DMS79 treated with DMSO at 0.1 percent for 48 hours (cell line): ENCODE data around the gene ODAD4.
A peak's percentile ranks its signal among the peaks of the same experiment; 100 is the strongest.

Experiments
- DNase-seq: peaks from one replicate; lab custom pipeline; 2025; lab: John Stamatoyannopoulos, UW

Gene ODAD4, protein sequence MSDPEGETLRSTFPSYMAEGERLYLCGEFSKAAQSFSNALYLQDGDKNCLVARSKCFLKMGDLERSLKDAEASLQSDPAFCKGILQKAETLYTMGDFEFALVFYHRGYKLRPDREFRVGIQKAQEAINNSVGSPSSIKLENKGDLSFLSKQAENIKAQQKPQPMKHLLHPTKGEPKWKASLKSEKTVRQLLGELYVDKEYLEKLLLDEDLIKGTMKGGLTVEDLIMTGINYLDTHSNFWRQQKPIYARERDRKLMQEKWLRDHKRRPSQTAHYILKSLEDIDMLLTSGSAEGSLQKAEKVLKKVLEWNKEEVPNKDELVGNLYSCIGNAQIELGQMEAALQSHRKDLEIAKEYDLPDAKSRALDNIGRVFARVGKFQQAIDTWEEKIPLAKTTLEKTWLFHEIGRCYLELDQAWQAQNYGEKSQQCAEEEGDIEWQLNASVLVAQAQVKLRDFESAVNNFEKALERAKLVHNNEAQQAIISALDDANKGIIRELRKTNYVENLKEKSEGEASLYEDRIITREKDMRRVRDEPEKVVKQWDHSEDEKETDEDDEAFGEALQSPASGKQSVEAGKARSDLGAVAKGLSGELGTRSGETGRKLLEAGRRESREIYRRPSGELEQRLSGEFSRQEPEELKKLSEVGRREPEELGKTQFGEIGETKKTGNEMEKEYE

DNA sequence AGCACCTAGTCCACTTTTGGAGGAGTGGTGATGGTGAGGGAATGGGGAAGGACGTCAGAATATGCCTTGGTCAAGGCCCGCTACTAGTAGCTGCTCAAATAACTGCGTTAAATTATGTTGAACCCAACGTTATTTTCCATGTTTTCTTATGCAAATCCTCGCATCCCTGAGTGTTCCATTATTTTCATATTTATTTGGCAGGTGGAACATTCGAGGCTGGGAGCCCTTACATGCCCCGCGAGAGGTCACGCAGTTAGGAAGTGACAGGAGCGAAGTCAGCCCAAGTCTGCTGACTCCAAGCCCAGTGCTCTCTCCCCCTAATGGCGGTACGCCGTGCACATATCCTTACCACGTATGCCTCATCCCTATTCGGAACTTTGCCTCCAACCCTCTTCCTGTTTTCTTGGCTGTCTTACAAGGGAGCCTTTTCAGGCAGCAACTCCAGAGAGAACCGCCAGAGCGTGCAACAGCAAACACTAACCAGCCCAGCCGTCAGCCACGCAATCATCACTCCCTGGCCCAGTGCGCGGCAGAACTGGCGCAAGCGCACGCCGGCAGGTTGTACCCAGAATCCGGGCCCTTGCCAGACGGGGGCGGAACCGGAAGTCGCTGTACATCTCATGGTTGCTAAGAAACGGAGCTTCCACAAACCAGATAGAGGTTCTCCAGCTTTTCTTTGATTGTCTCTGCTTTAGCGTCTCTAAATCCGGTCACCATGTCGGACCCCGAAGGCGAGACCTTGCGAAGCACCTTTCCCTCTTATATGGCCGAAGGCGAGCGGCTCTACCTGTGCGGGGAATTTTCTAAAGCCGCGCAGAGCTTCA is at the start of gene ODAD4:
Gene ODAD4, plus strand, starts transcription at position 609 of the 824 bp plus-strand sequence. Its CDS starts 107 bp downstream, at position 716.
- DNase-seq = peak; percentile 96

DNA sequence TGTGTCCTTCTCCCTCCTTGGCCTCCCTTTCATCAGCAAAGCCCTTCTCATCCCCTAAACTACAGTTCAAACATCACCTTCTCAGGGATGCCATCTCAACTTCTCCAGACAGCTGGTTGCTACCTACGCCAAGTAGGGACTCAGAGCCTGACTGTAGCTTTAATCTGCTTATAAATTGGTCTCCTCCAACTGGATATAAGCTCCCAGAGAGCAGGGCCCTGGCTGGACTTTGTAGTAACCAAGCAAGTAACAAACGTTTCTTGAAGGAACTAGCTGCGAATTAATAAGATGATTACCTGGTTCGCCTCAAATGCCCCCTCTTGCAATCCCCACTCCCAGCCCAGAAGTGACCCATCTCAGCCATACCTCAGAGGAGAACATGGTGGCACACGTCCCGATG is 47.7 kb upstream of the ODAD4 start:
- DNase-seq = no peak

DNA sequence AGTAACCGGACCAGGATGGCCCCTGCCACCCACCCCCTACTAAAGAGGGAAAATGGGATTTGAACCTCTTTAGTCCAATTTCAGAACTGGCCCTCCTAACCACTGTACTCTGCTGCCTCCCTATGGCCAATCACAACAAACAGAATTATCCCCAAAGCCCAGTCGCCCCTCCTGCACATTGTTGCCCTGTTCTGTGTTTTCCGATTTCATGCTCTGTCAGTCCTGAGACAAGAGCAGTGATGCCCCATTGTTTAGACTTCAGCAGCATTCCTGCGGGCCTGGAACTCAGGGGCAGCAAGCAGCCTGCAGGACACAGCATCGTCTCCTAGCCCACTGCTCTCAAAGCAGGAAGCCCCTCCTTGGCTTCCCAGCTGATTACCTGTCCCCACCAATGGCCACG is 44.7 kb upstream of the ODAD4 start:
- DNase-seq = no peak

DNA sequence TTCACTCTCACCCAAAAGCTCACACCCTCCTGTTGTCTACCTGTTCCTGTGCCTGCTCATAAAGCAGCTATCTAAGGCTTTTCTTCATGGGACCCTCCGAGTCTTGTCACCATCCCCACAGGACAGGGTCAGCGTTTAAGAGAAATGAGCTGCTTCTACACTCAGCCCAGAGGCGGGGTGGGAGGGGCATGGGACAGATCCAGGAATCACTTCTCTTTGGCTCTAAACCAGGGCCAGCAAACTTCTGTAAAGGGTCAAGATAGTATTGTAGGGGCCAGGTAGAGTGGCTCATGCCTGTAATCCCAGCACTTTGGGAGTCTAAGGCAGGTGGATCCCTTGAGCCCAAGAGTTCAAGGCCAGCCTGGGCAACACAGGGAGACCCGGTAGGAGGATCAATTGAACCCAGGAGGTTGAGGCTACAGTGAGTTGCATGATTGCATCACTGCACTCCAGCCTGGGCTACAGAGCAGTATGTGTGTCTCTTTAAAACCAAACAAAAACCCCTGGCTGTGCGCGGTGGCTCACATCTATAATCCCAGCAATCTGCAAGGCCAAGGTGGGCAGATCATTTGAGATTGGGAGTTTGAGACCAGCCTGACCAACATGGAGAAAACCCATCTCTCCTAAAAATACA is 42.0 kb upstream of the ODAD4 start:
- DNase-seq = no peak

DNA sequence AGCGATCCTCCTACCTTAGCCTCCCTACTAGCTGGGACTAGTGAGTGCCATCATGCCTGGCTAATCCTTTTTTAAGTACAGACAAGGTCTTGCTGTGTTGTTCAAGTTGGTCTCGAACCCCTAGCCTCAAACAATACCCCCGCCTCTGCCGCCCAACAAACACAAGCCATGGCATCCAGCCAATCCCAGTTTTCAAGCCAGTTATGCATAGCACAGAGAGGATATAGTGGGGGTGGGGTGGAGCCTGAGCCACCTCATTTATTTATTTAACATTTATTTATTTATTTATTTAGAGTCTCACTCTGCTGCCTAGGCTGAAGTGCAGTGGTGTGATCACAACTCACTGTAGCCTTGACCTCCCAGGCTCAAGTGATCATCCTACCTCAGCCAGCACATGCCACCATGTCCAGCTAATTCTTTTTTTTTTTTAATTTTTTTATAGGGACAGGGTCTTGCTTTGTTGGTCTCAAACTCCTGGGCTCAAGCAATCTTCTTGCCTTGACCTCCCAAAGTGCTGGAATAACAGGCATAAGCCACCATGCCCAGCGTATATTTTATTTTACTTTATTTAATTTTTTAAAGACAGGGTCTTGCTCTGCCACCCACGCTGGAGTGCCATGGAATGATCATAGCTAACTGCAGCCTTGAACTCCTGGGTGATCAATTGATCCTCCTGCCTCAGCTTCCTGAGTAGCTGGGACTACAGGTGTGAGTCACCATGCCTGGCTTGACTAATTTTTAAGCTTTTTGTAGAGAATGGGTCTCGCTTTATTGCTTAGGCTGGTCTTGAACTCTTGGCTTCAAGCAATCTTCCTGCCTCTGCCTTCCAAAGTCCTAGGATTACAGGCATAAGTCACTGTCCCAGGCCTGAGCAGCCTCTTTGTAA is 39.0 kb upstream of the ODAD4 start:
- no peak for DNase-seq

DNA sequence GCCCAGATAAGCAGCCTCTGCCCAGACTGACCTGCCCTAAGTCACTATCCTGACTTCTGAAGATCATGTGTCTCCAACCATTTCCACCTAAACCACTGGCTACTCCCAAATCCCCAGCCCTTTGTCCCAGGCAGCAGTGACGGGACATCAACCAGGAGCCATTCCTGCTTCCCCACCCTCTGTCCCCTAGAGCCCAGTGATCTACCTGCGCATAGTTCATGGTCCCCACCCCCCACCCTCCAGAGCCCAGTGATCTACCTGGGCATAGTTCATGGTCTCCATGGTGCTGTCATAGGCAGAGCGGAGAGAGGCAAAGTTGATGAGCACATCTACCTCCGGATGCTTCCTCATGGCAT is 38.4 kb upstream of the ODAD4 start:
- DNase-seq = no peak

DNA sequence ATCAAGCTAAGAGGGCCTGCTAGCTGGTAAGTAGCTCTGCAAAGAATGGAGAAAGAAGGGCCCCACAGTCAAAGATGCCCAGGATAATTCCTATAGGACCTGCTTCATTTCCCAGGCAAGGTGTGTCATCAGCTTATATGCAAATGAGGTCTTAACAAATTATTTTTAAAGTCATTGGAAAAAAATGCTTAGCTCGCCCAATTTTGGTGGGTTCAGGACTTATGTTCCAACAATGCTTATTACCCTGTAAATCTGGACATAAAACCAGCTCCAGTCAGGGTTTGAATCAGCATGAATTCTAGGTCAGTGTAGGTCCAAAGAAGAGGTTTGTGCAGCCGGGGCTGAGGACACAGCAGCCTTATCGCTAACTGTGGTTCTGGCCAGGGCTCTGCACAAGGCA is 37.0 kb upstream of the ODAD4 start:
- DNase-seq = no peak

DNA sequence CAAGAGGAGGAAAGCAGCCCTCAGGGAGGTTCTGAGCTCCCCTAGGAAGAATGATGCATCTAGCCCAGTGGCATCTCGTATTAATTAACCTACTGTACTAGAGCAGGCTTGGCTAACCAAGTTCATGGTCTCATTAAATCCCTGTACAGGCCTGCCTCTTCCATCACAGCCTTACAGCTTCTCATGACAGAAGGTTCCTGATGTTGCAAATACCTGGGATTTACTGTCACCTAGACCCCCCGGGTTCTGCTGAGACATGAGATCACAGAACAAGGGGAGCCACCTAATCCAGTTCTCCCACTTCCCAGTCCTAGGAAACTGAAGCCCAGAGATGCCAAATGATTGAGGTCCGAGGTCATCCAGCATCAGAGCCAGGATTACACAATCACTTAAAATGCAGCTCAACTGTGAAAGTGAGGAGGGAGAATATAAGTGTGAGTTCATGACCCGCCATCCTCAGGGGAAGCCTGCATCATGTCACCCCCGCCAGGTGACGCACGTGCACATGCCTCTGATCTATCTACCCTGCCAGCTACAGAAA is 35.6 kb upstream of the ODAD4 start:
- peak; percentile 15 for DNase-seq

DNA sequence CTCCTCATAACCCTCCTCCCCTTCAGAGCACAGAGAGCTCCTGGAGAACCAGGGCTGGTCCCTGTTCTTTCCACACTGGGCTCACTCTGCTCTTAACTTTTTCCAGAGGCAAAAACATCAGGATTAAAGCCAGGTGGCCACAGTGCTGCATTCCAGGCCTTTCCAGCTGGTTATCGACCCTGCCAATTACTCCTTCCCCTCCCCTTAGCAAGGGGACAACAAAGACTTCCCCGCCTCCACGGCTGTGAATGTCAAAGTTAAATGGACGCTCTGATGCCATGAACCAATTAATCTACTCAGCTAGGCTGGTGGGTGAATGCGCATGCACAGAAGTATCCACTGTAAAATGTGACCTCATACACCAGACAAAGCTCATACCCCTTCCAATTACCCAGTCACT is 34.8 kb upstream of the ODAD4 start:
- no peak for DNase-seq

DNA sequence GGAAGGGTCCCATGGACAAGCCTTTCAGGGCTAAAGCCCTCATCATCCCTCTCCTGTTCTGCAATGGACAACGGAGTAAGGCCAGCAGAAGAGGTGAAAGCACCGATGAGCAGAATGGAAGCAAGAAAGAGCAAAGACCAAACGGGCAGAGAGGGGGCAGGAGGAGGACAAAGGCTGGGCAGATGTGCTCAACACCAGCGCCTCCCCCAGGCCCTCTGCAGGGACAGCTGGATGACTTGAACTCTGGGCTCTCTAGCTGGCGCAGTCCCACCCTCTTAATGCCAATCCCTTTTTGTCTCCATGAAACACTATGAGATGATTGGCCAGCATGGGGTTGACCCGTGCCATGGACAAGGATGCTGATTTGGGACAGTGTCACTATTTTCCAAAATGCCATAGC is 33.7 kb upstream of the ODAD4 start:
- no peak for DNase-seq

DNA sequence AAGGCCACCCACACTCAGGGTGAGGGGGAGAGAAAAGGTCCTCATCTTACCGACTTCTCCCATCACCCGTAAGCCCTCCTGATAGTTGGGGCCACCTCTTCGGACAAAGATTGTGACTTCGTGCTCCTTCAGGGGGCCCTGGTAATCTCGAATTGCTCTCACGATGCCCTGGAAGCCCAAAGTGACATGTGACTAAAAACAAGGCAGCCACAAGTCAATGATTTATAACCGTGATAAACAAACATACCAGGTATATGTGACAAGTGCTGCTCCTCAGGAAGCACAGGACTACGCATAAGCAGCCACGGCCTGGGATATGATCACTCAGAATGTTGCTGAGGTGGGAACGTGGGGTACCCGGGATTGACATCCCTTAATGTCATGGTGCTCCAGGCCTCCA is 28.8 kb upstream of the ODAD4 start:
- no peak for DNase-seq

DNA sequence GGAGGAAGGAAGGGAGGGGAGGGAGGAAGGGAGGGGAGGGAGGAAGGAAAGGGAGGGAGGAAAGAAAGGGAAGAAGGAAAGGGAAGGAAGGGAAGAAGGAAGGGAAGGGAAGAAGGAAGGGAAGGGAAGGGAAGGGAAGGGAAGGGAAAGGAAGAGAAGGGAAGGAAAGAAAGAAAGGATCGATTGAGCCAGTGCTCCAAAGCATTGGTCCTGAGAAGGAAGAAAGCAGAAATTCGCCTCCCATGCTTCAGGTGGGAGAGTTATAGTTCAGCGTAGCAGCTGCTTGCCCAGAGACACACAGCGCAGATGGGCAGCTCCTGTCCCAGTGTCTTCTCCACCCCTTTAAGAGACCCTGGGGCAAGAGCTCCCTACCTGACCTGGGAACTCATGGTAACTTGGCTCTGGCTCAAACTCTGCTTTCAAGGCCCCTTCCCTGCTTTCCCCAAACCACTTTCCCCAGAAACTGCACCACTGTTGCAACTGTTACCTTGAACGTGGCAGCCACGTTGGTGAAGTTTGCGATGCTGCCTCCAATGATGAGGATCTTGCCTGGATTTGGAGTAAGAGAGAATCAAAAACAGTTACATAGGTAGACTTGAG is 26.1 kb upstream of the ODAD4 start:
- no peak for DNase-seq

DNA sequence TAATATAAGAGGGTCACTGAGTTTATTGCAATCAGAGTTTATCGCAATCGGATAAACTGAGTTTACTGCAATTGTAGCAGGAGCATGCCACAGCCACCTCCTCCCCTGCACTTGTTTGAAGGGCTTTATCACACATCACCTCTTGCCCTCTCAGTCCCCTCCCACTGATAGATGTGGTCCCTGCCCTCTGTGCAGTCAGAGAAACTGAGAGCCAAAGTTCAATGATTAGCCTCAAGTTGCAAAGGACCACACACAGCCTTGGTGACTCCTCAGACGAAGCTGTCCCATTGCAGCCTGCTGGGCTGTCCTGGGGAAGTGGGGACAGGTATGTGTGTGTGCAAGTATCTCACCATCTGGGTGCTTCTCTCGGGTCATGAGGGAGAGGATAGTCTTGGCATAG is 25.2 kb upstream of the ODAD4 start:
- DNase-seq = no peak

DNA sequence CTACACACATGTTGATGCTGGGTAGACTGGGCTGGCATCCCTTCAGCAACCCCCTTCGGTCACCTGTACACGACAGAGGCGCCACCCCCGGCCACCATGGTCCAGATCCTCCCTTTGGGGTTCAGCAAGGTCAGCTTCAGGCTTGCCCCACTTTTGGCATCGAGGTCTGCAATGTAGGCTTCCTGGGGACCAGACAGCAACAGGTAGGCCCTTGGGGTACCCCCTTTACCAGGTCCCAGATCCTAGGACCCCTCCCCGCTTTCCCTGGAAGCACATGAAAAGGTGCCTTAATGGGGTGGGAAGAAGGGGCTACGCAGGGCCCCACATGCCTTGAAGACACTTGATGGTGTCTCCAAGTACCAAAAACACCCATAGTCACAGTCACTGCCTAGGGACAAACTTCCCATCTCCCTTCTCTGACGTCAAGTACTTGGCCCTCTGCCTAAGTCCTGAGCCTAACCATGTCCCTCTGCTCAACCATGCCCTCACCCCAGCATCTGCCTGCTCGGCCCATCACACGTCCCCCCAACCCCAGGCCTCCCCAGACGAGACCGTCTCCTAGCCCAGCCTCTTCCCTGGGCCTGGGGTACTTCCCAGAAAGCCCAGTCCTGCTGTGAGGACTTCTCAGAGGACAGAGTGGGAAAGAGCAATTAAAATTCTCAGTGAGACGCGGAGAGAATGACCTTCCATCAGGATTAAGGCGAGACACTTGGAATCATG is 23.8 kb upstream of the ODAD4 start:
- DNase-seq = peak; percentile 99

DNA sequence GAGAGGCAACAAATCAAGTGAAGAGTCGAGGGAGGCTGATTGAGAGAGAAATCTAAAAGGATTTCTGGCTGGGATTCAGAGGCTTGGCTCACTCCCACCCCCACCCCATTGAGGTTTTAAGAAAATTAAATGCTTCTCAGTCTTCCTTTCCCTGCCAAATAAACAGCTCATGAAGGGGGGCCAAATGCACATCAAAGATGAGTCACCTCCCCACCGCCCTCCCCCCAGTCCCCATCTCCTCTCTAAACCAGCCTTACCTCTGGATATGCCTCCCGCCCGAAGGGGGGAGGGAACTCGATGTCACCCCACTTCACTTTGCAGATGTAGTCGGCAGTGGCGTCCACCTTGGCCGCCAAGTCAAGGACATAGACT is 23.2 kb upstream of the ODAD4 start:
- DNase-seq = peak; percentile 99

DNA sequence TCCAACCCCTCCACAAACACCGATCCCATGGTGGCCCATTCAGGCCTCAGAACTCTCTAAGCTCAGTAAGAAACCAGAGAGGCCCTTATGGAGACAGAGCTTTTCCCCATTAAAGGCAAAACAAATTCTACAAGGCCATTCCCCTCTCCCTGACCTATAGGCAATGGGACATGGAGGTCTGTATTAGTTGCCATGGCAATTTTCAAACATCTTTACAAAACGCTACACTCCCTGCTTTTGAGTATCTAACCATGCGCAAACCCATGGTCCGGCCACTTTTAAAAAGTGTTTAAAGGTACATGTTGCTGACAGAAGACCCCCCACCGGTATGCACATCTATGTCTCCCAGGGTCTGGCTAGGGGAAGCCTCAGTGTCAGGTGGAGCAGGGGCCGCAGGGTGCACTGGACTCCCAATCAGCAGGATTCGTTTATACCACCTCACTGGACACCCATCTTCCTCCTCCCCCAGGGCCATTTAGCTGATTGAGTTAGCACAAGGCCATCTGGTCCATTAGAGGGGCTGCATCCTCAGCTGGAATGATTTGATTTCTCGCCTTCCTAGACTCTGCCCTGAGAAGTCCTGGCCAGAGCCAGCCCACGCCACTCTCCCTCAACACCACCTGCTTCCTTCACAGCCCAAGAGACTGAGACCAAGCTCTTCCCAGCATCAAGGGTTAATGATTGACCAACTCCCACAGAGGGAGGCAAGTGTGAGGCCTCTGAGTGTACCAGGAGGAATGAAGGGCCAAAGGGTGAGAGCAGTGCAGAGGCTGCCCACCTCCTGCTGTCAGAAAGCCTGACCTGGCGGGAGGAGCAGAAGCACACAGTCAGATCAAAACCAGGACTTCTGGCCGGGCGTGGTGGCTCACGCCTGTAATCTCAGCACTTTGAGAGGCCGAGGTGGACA is 22.5 kb upstream of the ODAD4 start:
- DNase-seq = no peak

DNA sequence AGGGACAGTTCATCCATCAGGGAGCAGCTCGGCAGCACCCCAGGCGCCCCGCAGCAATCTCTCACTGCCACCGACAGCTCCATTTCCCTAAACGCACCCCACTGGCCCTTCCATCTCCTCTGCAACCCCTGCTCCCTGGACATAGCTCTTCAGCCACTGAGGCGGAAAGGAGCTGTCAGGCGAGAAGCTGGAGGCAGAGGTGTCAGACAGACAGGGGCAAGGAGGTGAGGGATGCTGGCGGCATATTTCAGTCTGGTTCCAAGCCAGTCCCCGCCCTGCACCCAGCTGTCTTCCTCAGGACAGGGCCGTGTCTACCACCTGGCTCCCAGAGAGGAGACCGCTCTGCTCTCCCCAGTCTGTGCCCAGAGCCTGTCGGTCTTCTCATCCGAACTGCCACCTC is 21.3 kb upstream of the ODAD4 start:
- no peak for DNase-seq

DNA sequence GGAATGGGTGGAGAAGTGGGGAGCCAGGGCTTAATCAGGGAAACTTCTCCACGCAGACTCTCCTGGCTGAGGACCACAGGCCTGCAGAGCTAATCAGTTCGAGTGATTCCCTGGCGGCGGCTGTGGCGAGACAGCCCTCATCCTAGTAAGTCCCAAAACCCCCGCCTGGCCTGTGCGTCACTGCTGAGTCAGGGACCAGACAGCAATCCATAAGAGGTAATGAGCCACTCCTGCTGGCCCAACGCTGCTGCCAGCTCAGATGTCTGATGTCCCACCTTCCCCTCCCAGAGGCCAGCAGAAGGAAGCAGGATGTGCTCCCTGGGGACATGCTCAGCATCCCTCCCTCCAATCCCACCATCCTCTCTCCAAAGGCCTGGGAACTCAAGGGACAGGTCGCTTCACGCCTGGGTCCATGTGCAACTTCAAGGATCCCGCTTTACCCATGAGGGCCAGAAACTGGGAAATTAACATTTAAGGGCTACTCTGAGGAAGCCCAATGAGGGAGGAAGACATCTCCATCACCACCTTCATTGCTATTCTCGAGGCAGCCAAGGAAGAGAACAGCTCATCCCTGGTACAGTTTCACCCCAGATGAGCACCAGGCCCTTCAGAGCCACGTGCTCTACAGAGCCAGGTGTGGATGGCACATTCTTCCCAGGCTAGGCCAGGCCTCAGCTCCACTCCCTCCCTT is 19.6 kb upstream of the ODAD4 start:
- no peak for DNase-seq
